GM12875 (cell line): ENCODE data around the gene AMBP.
"Not testable (repeated sequence)": the region's sequence is repeated elsewhere in the genome, so short reads cannot be mapped to it uniquely, and the experiment has no call there.

Experiments used
- H3K4me3 ChIP-seq: one replicate; pipeline ENCODE4 v1.5.1; 2011; ENCODE audit warnings: low read depth, low read length, control low read depth
- TF ChIP-seq, protein P1 (sequence below): IDR thresholded peaks from 2 replicates; pipeline ENCODE4 v1.5.1; 2011; ENCODE audit warnings: low read depth, mild to moderate bottlenecking, control low read depth, inconsistent platforms, low read length, moderate library complexity, borderline replicate concordance; ENCODE audit not compliant: insufficient read depth

Gene AMBP

GRCh38 chr9:114088571-114089170 is 10.6 kb upstream of the AMBP start:
- TF ChIP-seq, protein P1, sequence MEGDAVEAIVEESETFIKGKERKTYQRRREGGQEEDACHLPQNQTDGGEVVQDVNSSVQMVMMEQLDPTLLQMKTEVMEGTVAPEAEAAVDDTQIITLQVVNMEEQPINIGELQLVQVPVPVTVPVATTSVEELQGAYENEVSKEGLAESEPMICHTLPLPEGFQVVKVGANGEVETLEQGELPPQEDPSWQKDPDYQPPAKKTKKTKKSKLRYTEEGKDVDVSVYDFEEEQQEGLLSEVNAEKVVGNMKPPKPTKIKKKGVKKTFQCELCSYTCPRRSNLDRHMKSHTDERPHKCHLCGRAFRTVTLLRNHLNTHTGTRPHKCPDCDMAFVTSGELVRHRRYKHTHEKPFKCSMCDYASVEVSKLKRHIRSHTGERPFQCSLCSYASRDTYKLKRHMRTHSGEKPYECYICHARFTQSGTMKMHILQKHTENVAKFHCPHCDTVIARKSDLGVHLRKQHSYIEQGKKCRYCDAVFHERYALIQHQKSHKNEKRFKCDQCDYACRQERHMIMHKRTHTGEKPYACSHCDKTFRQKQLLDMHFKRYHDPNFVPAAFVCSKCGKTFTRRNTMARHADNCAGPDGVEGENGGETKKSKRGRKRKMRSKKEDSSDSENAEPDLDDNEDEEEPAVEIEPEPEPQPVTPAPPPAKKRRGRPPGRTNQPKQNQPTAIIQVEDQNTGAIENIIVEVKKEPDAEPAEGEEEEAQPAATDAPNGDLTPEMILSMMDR, result no peak
- no peak overlapping the region for H3K4me3 ChIP-seq

DNA sequence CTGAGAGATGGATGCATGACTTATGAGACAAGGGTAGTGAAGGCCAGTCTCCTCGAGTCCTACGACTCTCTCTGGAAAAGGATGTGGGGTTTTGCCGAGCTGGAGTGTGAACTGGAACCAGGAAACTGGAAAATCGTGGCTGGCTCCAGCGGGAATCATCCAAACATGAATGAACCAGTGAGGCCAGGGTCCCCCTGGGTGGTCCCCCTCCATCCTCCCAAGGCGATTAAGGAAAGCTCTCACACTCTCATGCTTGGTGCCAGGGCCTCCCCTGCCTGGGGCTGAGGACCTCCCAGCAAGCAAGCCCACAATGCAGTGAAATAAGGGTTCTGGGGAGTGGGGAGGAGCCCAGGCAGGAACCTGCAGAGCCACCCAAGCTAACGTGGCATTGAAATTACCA is 9.6 kb upstream of the AMBP start:
- no peak overlapping the region for H3K4me3 ChIP-seq
- TF ChIP-seq, protein P1, result no peak

GRCh38 chr9:114086607-114087006 is 8.5 kb upstream of the AMBP start:
- H3K4me3 ChIP-seq, result no peak overlapping the region
- TF ChIP-seq, protein P1, result no peak

- TF ChIP-seq, protein P1, result no peak
- no peak overlapping the region for H3K4me3 ChIP-seq
These were observed 7.9 kb upstream of the AMBP start for GRCh38 chr9:114086009-114086408.

- no peak overlapping the region for H3K4me3 ChIP-seq
- TF ChIP-seq, protein P1, result no peak
These were observed 7.3 kb upstream of the AMBP start for GRCh38 chr9:114085387-114085789.

DNA sequence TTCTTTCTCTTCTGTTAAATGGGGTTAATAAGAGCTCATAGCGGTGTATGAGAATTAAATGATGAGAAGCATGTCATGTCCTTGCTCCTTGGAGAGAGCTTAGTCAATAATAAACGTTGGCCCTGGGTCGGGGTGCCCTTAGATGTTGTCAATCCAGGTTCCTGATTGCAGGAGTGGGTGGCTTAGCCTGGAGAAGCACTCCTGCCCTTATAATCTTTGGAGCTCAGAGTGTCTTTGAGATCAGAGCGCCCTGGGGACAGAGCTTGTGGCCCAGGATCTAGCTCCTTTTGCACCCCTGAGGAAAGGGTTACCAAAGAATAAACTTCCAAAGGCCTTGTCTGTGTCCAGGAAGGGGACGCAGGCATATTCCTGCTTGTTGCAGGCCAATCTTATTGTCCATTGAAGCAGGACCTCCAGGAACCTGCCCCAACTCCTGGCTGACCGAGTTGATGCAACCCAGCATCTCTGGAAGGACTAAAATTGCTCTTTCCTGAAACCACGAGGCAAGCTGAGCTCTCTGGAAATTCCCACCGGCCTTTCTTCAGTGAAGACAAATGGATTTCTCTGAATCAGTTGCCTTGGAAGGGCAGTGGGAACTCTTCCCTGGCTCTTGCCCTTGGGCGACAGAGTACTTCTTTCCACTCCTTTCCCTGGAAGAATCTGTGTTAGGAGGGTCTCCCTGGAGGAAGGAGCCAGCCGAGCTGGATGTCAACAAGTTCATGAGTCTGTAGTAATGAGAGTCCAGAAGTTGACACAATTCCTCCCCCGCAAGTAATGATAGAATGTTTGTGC is 6.4 kb upstream of the AMBP start:
- H3K4me3 ChIP-seq, result no peak overlapping the region
- TF ChIP-seq, protein P1, result no peak

GRCh38 chr9:114083666-114084065 is 5.6 kb upstream of the AMBP start:
- H3K4me3 ChIP-seq, result no peak overlapping the region
- TF ChIP-seq, protein P1, result no peak

GRCh38 chr9:114082763-114083412 is 4.8 kb upstream of the AMBP start:
- H3K4me3 ChIP-seq, result not testable (repeated sequence)
